ENCODE results near the gene PTPRM. TPM values are rescaled to one million over a fixed set of nuclear protein-coding genes. Genes with fewer than 3 reads are reported as not detected.

The PTPRM gene
- total RNA-seq, 1 experiment from 2014 or later: 14.5 TPM

- BruUV-seq (replicated peaks): no TSS peak
- H3K36me3 ChIP-seq (ENCODE audit: control insufficient read depth in 1 of 2, insufficient read depth in 2 of 2, low read length in 2 of 2): no peaks in the 10 kb centered on the region
- H3K79me2 ChIP-seq (ENCODE audit: insufficient read depth, low read length): no peaks in the 10 kb centered on the region
- no peak overlapping the region for H3K4me3 ChIP-seq (replicated peaks in 1 of 2; ENCODE audit: low read depth in 1 of 2, low read length in 2 of 2)
- TF ChIP-seq EZH2phosphoT487 (IDR thresholded peaks at IDR 0.05; ENCODE audit: borderline replicate concordance) (no peak), ZFX (IDR thresholded peaks at IDR 0.05) (no peak), RAD21 (IDR thresholded peaks at IDR 0.05; ENCODE audit: low read depth) (no peak), POLR2AphosphoS5 (IDR thresholded peaks at IDR 0.05; ENCODE audit: low read depth, low read length) (no peak), EZH2 (IDR thresholded peaks at IDR 0.05) (no peak), ZNF274 (IDR thresholded peaks at IDR 0.05; ENCODE audit: low read depth, low read length) (no peak), YY1 (IDR thresholded peaks at IDR 0.05; ENCODE audit: extremely low read depth, insufficient replicate concordance, low read depth, low read length) (no peak), CTCF (IDR thresholded peaks at IDR 0.05 in 2 of 3, conservative IDR thresholded peaks at IDR 0.05 in 1 of 3; ENCODE audit: borderline replicate concordance in 1 of 3, insufficient read depth in 1 of 3, low read depth in 2 of 3, low read length in 2 of 3) (no peak), ELF1 (IDR thresholded peaks at IDR 0.05; ENCODE audit: borderline replicate concordance, low read depth) (no peak)
- no peaks in the 10 kb centered on the region for H3K4me1 ChIP-seq (ENCODE audit: control insufficient read depth in 1 of 2, insufficient read depth in 2 of 2, low read length in 2 of 2)
- no peak overlapping the region for H3K9ac ChIP-seq (ENCODE audit: low read length)
- ChIA-PET POLR2A (no interaction called here), RAD21 (ENCODE audit: low non-redundant PET in 1 of 2, low total read pairs in 2 of 2, uncharacterized antibody in 2 of 2, unreplicated experiment in 2 of 2) (no interaction called here), CTCF (no interaction called here)
- intact Hi-C loops (cut with micrococcal nuclease): no loop called here
- no peak for ATAC-seq
- no peaks in the 10 kb centered on the region for H3K9me2 ChIP-seq (ENCODE audit: insufficient read depth)
- H4K20me1 ChIP-seq (ENCODE audit: insufficient read depth): no peaks in the 10 kb centered on the region
- no peak overlapping the region for H2AFZ ChIP-seq (ENCODE audit: low read depth, low read length, poor library complexity, severe bottlenecking)
- no peak overlapping the region for H3K27ac ChIP-seq (ENCODE audit: low read depth, low read length)
- H3K27me3 ChIP-seq (ENCODE audit: insufficient read depth, low read length): peaks cover 18% of the 10 kb centered on the region; the same call in 1 of the 2 replicates
- DNase-seq (ENCODE audit: low read depth, low spot score): no peak
- no peaks in the 10 kb centered on the region for H3K9me3 ChIP-seq (ENCODE audit: control insufficient read depth in 1 of 2, insufficient read depth in 1 of 2, low read depth in 1 of 2, low read length in 2 of 2)
- H3K4me2 ChIP-seq (ENCODE audit: low read length): no peak overlapping the region
These were observed 116.6 kb downstream of the PTPRM start for GRCh38 chr18:7683753-7684152.

Measured in HCT116 (cell line).